ENCODE measurements around the gene SEL1L.
"Not testable (repeated sequence)": the region's sequence is repeated elsewhere in the genome, so short reads cannot be mapped to it uniquely, and the experiment has no call there.

SEL1L gene

GRCh38 chr14:81447021-81447764, 86.5 kb downstream of the SEL1L start:
- DNase-seq (ENCODE audit: low read depth): no peak

GRCh38 chr14:81446279-81447007, 87.2 kb downstream of the SEL1L start:
- DNase-seq (ENCODE audit: low read depth): no peak

- no peak for DNase-seq (ENCODE audit: low read depth)
Measured at GRCh38 chr14:81441626-81442134, 92.0 kb downstream of the SEL1L start.

- no peak for DNase-seq (ENCODE audit: low read depth)
Measured at GRCh38 chr14:81440041-81440440, 93.6 kb downstream of the SEL1L start.

GRCh38 chr14:81437244-81437643, 96.4 kb downstream of the SEL1L start:
- DNase-seq (ENCODE audit: low read depth): no peak

GRCh38 chr14:81436296-81437138, 97.1 kb downstream of the SEL1L start:
- DNase-seq (ENCODE audit: low read depth): no peak

- DNase-seq (ENCODE audit: low read depth): no peak
Measured at GRCh38 chr14:81435391-81436295, 98.0 kb downstream of the SEL1L start.

GRCh38 chr14:81435048-81435390, 98.6 kb downstream of the SEL1L start:
- no peak for DNase-seq (ENCODE audit: low read depth)

GRCh38 chr14:81434230-81434629, 99.4 kb downstream of the SEL1L start:
- no peak for DNase-seq (ENCODE audit: low read depth)

GRCh38 chr14:81433378-81433777, 100.3 kb downstream of the SEL1L start:
- no peak for DNase-seq (ENCODE audit: low read depth)

GRCh38 chr14:81432219-81432661, 101.4 kb downstream of the SEL1L start:
- no peak for DNase-seq (ENCODE audit: low read depth)

- no peak for DNase-seq (ENCODE audit: low read depth)
Measured at GRCh38 chr14:81430235-81430634, 103.4 kb downstream of the SEL1L start.

GRCh38 chr14:81429749-81430148, 103.9 kb downstream of the SEL1L start:
- not testable (repeated sequence) for DNase-seq (ENCODE audit: low read depth)

- no peak for DNase-seq (ENCODE audit: low read depth)
Measured at GRCh38 chr14:81429028-81429427, 104.6 kb downstream of the SEL1L start.

GRCh38 chr14:81427348-81428058, 106.2 kb downstream of the SEL1L start:
- no peak for DNase-seq (ENCODE audit: low read depth)

- DNase-seq (ENCODE audit: low read depth): no peak
Measured at GRCh38 chr14:81423504-81423903, 110.1 kb downstream of the SEL1L start.

Data from stimulated activated CD8-positive, alpha-beta memory T cell treated with anti-CD3 and anti-CD28 coated beads, Interleukin-12 subunit alpha, Interleukin-12 subunit beta, amount 100 ng/mL, for 1 hour (primary cell).